Right lobe of liver (tissue), 6 donors: Measurements from ENCODE around the gene CAPZA2. TPM values are rescaled to one million over a fixed set of nuclear protein-coding genes. Genes with fewer than 3 reads are reported as not detected.
A peak's percentile ranks its signal among the peaks of the same experiment; 100 is the strongest.
"Not testable (repeated sequence)": the region's sequence is repeated elsewhere in the genome, so short reads cannot be mapped to it uniquely, and the experiment has no call there.

Experiments used
- ATAC-seq, 4 donors: fragments of 200-7000 bp; cut with Tn5 transposase; one replicate each; pipeline ENCODE4 v1.9.1; 2020; ENCODE audit warnings: mild to moderate bottlenecking in 4 of 4, moderate library complexity in 4 of 4
- DNase-seq, 3 donors: peaks; one replicate each; pipeline ENCODE4 v3.0.0-alpha.2; 2020
- H3K27ac ChIP-seq, 3 donors: fragments of 200-600 bp; one replicate each; pipeline ENCODE4 v1.8.0; 2022
- H3K27me3 ChIP-seq, 2 donors: fragments of 200-600 bp; one replicate each; pipeline ENCODE4 v1.8.0; 2022
- H3K36me3 ChIP-seq, 4 donors: fragments of 200-600 bp; sonication (generic) in 1 of 4; one replicate each; pipeline versions ENCODE4 v1.5.1 to v1.8.0; 2017 to 2022; ENCODE audit warnings: control low read depth in 1 of 4
- H3K4me1 ChIP-seq, 4 donors: fragments of 200-600 bp; sonication (generic) in 1 of 4; one replicate each; pipeline versions ENCODE4 v1.5.1 to v1.8.0; 2017 to 2022; ENCODE audit warnings: control low read depth in 1 of 4
- H3K4me3 ChIP-seq, 3 donors: fragments of 200-600 bp; one replicate each; pipeline ENCODE4 v1.8.0; 2022
- H3K9me3 ChIP-seq, 4 donors: fragments of 200-600 bp; sonication (generic) in 1 of 4; one replicate each; pipeline versions ENCODE4 v1.5.1 to v1.8.0; 2017 to 2022; ENCODE audit warnings: control low read depth in 1 of 4
- POLR2A ChIP-seq: fragments of 450-650 bp; IDR thresholded peaks from one replicate; pipeline ENCODE4 v1.6.1; 2017; ENCODE audit warnings: antibody characterized with exemption, mild to moderate bottlenecking
- WGBS: methylation state at CpG from one replicate; pipeline ENCODE4 v1.1.6; 2018; ENCODE audit warnings: low coverage, low lambda C conversion rate; ENCODE audit not compliant: insufficient coverage; ENCODE audit errors: missing lambda C conversion rate; 5-methylcytosine and 5-hydroxymethylcytosine counted together
- intact Hi-C, 2 donors: fragments of 100-400 bp; cut with DNase I; formaldehyde crosslinking; loops; one replicate each; pipeline versions ENCODE4 v1.11.2 to v1.14.1; 2022
- total RNA-seq, 6 experiments: library from RNA; depleted of rRNA in 2 of 6; stranded (reverse); fragments of >200 nt in 2 of 6; fragmentation: NEBNext Ultra II Directional in 3 of 6; extraction: Animal tissue kit (Norgen Biotek cat#: 25700) in 3 of 6; gene quantifications; one replicate each; pipeline versions ENCODE4 v1.1.0 to v1.2.4, GENCODE V29; 2016 to 2023
- TF ChIP-seq, protein P1 (sequence below), 4 donors: fragments of 200-600 bp in 3 of 4; fragments of 450-650 bp in 1 of 4; IDR thresholded peaks; one replicate each; pipeline versions ENCODE4 v1.5.1 to v1.8.0; 2016 to 2022; ENCODE audit warnings: antibody characterized with exemption in 4 of 4, mild to moderate bottlenecking in 2 of 4
- donor health status: DM: no; HTN: yes; CAD: no.
- donor health status: DM: no; HTN: no; CAD: no.
- donor health status: DM: no; HTN: no; CAD: no.
- donor health status: DM: no; HTN: yes; CAD: no.
- donor health status: DM: no; HTN: yes; CAD: no.

CAPZA2 gene
- total RNA-seq, 6 experiments from 2014 or later: 48.8 to 114 (median 89.8) TPM

DNA sequence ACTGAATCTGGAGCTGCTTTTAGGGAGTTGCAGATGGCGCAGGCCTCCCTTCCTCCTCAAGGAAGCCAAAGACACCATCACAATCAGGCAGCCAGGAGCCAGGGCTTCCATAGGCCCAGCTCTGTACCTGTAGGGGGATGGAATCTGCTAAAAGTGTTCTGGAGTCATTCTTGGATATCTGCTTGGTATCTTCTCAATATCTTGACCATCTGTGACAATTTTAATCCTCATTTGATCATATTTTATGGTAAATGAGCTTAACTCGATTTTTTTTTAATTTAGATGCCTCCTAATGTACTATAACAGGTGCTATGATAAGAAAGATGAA lies 94.1 kb downstream of the CAPZA2 start:
- peaks cover 0 to 33% (median 5%) of the 10 kb centered on the region in 4 donors for H3K4me1 ChIP-seq
- H3K9me3 ChIP-seq: no peaks in the 10 kb centered on the region
- peak overlapping the region in 1 of 3 donors; percentile 19 for H3K27ac ChIP-seq
- DNase-seq (no peak), ATAC-seq (no peak)
- no peaks in the 10 kb centered on the region for H3K36me3 ChIP-seq
- no peak overlapping the region for H3K4me3 ChIP-seq
- WGBS: 86% methylated on average over 2 of the region's 2 CpGs
- H3K27me3 ChIP-seq: no peaks in the 10 kb centered on the region
- TF ChIP-seq, protein P1, sequence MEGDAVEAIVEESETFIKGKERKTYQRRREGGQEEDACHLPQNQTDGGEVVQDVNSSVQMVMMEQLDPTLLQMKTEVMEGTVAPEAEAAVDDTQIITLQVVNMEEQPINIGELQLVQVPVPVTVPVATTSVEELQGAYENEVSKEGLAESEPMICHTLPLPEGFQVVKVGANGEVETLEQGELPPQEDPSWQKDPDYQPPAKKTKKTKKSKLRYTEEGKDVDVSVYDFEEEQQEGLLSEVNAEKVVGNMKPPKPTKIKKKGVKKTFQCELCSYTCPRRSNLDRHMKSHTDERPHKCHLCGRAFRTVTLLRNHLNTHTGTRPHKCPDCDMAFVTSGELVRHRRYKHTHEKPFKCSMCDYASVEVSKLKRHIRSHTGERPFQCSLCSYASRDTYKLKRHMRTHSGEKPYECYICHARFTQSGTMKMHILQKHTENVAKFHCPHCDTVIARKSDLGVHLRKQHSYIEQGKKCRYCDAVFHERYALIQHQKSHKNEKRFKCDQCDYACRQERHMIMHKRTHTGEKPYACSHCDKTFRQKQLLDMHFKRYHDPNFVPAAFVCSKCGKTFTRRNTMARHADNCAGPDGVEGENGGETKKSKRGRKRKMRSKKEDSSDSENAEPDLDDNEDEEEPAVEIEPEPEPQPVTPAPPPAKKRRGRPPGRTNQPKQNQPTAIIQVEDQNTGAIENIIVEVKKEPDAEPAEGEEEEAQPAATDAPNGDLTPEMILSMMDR (IDR thresholded peaks at IDR 0.05): no peak
- TF ChIP-seq POLR2A: no peak
- intact Hi-C loops: no loop called here

DNA sequence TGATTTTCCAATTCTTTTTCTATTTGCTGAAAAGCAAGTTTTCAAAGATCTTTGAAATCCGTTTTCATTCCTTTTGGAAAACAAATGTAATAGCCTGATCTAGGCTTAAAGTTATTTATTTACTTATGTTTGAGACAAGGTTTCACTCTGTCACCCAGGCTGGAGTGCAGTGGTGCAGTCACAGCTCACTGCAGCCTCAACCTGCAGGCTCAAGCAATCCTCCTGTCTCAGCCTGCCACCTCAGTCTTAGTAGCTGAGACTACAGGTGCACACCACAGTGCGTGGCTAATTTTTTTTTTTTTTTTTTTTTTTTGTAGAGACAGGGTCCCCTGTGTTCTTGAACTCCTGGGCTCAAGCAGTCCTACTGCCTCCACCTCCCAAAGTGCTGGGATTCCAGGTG lies 95.5 kb downstream of the CAPZA2 start:
- 44% methylated on average over 2 of the region's 2 CpGs for WGBS
- intact Hi-C loops: no loop called here
- no peak for DNase-seq

DNA sequence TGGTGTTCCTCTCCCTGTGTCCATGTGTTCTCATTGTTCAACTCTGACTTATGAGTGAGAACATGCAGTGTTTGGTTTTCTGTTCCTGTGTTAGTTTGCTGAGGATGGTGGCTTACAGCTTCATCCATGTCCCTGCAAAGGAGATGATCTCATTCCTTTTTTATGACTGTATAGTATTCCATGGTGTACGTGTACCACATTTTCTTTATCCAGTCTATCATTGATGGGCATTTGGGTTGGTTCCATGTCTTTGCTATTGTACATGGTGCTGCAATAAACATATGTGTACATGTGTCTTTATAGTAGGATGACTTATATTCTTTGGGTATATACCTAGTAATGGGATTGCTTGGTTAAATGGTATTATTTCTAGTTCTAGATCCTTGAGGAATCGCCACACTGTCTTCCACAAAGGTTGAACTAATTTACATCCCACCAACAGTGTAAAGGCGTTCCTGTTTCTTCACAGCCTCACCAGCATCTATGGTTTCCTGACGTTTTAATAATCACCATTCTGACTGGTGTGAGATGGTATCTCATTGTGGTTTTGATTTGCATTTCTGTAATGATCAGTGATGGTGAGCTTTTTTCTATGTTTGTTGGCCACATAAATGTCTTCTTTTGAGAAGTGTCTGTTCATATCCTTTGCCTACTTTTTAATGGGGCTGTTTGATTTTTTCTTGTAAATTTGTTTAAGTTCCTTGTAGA lies 99.7 kb downstream of the CAPZA2 start:
- H3K4me1 ChIP-seq: peaks cover 0 to 13% (median 3%) of the 10 kb centered on the region in 4 donors

More for the DNA sequence above, 95.5 kb downstream of the CAPZA2 start:
- H3K9me3 ChIP-seq: no peaks in the 10 kb centered on the region
- no peaks in the 10 kb centered on the region for H3K36me3 ChIP-seq
- no peaks in the 10 kb centered on the region for H3K27me3 ChIP-seq
- no peak for TF ChIP-seq POLR2A
- TF ChIP-seq, protein P1 (IDR thresholded peaks at IDR 0.05): no peak
- H3K4me3 ChIP-seq: no peak overlapping the region
- peaks cover 0 to 28% (median 5%) of the 10 kb centered on the region in 4 donors for H3K4me1 ChIP-seq
- peak in 1 of 4 donors; percentile 7 for ATAC-seq
- no peak overlapping the region for H3K27ac ChIP-seq

DNA sequence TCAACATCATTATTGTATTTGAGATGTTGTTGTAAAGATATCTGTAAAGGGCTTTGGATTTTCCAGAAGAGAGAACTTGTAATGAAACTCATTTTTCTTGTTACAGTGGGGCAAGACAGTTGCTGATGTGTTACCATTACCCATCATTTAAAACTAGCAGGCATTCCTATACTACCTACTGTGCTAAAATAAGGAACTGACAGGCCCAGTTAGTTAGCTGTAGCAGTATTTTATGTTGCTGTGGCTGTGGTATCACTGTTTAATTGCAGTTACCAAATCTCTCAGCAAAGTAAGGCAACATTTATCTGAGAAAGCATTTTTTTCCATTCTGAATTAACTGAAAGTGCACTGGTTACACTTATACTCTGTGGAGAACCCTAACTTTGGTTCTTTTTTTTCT lies 100.8 kb downstream of the CAPZA2 start:
- TF ChIP-seq POLR2A: no peak
- TF ChIP-seq, protein P1 (IDR thresholded peaks at IDR 0.05): no peak
- intact Hi-C loops: no loop called here
- no peaks in the 10 kb centered on the region for H3K36me3 ChIP-seq
- peaks cover 0 to 7% (median 0%) of the 10 kb centered on the region in 4 donors for H3K4me1 ChIP-seq
- no peaks in the 10 kb centered on the region for H3K9me3 ChIP-seq
- H3K4me3 ChIP-seq: no peak overlapping the region
- DNase-seq: no peak
- ATAC-seq: no peak
- H3K27me3 ChIP-seq: no peaks in the 10 kb centered on the region
- H3K27ac ChIP-seq: no peak overlapping the region

More for the DNA sequence above, 99.7 kb downstream of the CAPZA2 start:
- intact Hi-C loops, H3K36me3 ChIP-seq, ATAC-seq, H3K9me3 ChIP-seq, H3K4me3 ChIP-seq, H3K27ac ChIP-seq, H3K27me3 ChIP-seq, DNase-seq: not testable (repeated sequence)
- WGBS: 92% methylated on average over 4 of the region's 4 CpGs

DNA sequence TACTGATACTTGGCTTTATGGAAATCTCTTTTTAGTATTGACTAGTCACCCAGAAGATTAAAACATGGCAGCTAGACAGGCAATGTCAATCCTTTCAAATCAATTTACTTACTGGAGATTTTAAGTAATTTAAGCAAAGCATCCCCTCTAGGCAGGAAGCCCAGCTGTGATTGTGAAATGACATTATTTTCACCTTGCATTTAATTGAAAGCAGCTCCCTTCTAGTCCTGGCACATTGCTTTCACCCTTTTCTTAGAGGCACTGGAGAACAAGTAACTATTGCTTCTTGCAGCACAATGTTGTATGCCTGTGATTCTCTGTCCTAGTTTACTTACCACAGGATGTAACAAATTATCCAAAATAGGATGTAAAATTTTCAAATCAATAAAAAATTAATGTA lies 104.2 kb downstream of the CAPZA2 start:
- H3K27ac ChIP-seq: no peak overlapping the region
- TF ChIP-seq, protein P1 (IDR thresholded peaks at IDR 0.05): no peak
- no peak for TF ChIP-seq POLR2A
- no peak for ATAC-seq
- no peak overlapping the region for H3K4me3 ChIP-seq
- intact Hi-C loops: no loop called here
- H3K27me3 ChIP-seq: no peaks in the 10 kb centered on the region
- H3K9me3 ChIP-seq: no peaks in the 10 kb centered on the region
- peaks cover 0 to 28% (median 4%) of the 10 kb centered on the region in 4 donors for H3K4me1 ChIP-seq
- H3K36me3 ChIP-seq: no peaks in the 10 kb centered on the region
- DNase-seq: no peak
